Type B pancreatic cell (in vitro differentiated cells): Measurements from ENCODE around the gene MAP2K4. TPM values are rescaled to one million over a fixed set of nuclear protein-coding genes. Genes with fewer than 3 reads are reported as not detected.

Source experiments
- DNase-seq: peaks from one replicate; pipeline ENCODE4 v3.0.0; 2021; ENCODE audit warnings: mixed read lengths; ENCODE audit not compliant: unreplicated experiment; ENCODE audit errors: extremely low spot score
- H3K27ac Mint-ChIP-seq: 2 replicates; pipeline ENCODE4 v1.8.0; 2021; ENCODE audit warnings: mild to moderate bottlenecking, mixed read lengths
- H3K27me3 Mint-ChIP-seq: 2 replicates; pipeline ENCODE4 v1.8.0; 2021; ENCODE audit warnings: mixed read lengths
- H3K36me3 Mint-ChIP-seq: 2 replicates; pipeline ENCODE4 v1.8.0; 2021; ENCODE audit warnings: mixed read lengths
- H3K4me1 Mint-ChIP-seq: one replicate; pipeline ENCODE4 v1.8.0; 2021; ENCODE audit warnings: mixed read lengths; ENCODE audit not compliant: unreplicated experiment
- H3K4me3 Mint-ChIP-seq: 2 replicates; pipeline ENCODE4 v1.8.0; 2021; ENCODE audit warnings: mild to moderate bottlenecking, mixed read lengths
- H3K9me3 Mint-ChIP-seq: 2 replicates; pipeline ENCODE4 v1.8.0; 2021; ENCODE audit warnings: mixed read lengths
- CTCF ChIP-seq: fragments of 200-600 bp; sonication (generic); conservative IDR thresholded peaks from 2 replicates; pipeline ENCODE4 v1.5.0; 2021; ENCODE audit warnings: antibody characterized with exemption, mild to moderate bottlenecking
- total RNA-seq: library from RNA; stranded (reverse); gene quantifications from 2 replicates; pipeline ENCODE4 v1.2.1, GENCODE V29; 2021; ENCODE audit warnings: low replicate concordance

The MAP2K4 gene
- total RNA-seq, 1 donor from 2014 or later = 49.6 TPM

GRCh38 chr17:12127177-12127576 is 106.5 kb downstream of the MAP2K4 start:
- H3K36me3 Mint-ChIP-seq = peaks cover 59% of the 10 kb centered on the region
- no peak overlapping the region for H3K27ac Mint-ChIP-seq
- no peak for DNase-seq
- no peaks in the 10 kb centered on the region for H3K27me3 Mint-ChIP-seq
- H3K4me1 Mint-ChIP-seq = no peaks in the 10 kb centered on the region
- TF ChIP-seq CTCF = no peak
- H3K4me3 Mint-ChIP-seq = no peak overlapping the region
- H3K9me3 Mint-ChIP-seq = no peaks in the 10 kb centered on the region

- Mint-ChIP-seq H3K36me3 (peaks cover 63% of the 10 kb centered on the region), H3K9me3 (no peaks in the 10 kb centered on the region), H3K4me1 (no peaks in the 10 kb centered on the region), H3K4me3 (no peak overlapping the region), H3K27me3 (no peaks in the 10 kb centered on the region), H3K27ac (no peak overlapping the region)
- no peak for DNase-seq
- TF ChIP-seq CTCF = no peak
Observed at GRCh38 chr17:12127667-12128066, 107.0 kb downstream of the MAP2K4 start.

DNA sequence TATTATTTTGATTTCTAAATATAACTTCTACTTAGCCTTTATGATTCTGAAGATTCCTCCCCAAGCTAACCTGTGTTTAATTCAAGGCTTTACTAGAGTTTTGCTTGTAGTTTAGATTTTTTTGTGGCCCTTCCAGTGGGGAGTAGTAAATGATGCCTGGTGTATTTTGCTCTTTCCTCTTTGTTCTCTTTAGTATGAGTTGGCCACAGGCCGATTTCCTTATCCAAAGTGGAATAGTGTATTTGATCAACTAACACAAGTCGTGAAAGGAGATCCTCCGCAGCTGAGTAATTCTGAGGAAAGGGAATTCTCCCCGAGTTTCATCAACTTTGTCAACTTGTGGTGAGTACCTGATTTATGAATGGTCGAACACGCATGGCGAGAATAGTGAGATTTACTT is 108.3 kb downstream of the MAP2K4 start:
- Mint-ChIP-seq H3K4me3 (no peak overlapping the region), H3K9me3 (no peaks in the 10 kb centered on the region), H3K4me1 (no peaks in the 10 kb centered on the region), H3K27me3 (no peaks in the 10 kb centered on the region), H3K27ac (no peak overlapping the region), H3K36me3 (peaks cover 56% of the 10 kb centered on the region)
- TF ChIP-seq CTCF = no peak
- DNase-seq = no peak

DNA sequence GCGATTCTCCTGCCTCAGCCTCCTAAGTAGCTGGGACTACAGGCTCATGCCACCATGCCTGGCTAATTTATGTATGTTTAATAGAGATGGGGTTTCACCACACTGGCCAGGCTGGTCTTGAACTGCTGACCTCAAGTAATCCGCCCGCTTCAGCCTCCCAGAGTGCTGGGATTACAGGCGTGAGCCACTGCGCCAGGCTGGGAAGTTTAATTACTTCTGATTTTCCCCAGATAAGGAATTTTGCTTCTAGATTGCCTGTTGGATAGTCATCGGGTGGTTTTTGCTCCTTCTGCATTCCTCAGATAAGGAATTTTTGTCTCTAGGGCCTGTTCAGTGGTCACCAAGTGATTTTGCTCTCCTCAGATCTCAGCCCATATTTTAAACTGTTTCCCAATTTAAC is 112.5 kb downstream of the MAP2K4 start:
- no peaks in the 10 kb centered on the region for H3K27me3 Mint-ChIP-seq
- peaks cover 49% of the 10 kb centered on the region for H3K36me3 Mint-ChIP-seq
- no peak overlapping the region for H3K27ac Mint-ChIP-seq
- H3K4me1 Mint-ChIP-seq = no peaks in the 10 kb centered on the region
- no peak for DNase-seq
- no peak for TF ChIP-seq CTCF
- no peak overlapping the region for H3K4me3 Mint-ChIP-seq
- peaks cover 6% of the 10 kb centered on the region for H3K9me3 Mint-ChIP-seq

- TF ChIP-seq CTCF = no peak
- no peak overlapping the region for H3K27ac Mint-ChIP-seq
- peaks cover 50% of the 10 kb centered on the region for H3K36me3 Mint-ChIP-seq
- no peaks in the 10 kb centered on the region for H3K4me1 Mint-ChIP-seq
- H3K27me3 Mint-ChIP-seq = no peaks in the 10 kb centered on the region
- H3K4me3 Mint-ChIP-seq = no peak overlapping the region
- no peak for DNase-seq
- peaks cover 13% of the 10 kb centered on the region for H3K9me3 Mint-ChIP-seq
Observed at GRCh38 chr17:12134101-12134500, 113.4 kb downstream of the MAP2K4 start.

DNA sequence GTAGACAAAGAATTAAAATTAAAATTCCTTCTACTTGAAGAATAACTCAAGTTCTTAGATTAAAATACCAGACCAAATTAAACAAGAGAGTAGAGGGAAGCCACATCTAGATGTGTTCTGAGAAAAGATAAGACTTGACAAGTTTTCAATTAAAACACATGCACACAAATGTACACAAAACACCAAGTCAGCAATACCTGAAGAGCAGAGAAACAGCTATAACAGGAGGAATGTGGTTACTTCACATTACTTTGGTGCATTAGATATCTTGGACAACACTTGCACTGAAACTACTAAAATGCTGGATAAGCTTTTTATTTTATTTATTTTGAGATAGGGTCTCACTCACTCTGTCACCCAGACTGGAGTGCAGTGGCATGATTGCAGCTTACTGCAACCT is 113.9 kb downstream of the MAP2K4 start:
- Mint-ChIP-seq H3K9me3 (peaks cover 13% of the 10 kb centered on the region), H3K4me3 (no peak overlapping the region), H3K36me3 (peaks cover 46% of the 10 kb centered on the region), H3K27me3 (no peaks in the 10 kb centered on the region), H3K4me1 (no peaks in the 10 kb centered on the region), H3K27ac (no peak overlapping the region)
- DNase-seq = no peak
- no peak for TF ChIP-seq CTCF
